SKM-1 treated with dmso at 0.1 percent for 144 hours (cell line): ENCODE measurements around the gene STEAP4.

Experiments used
- DNase-seq: peaks from one replicate; lab custom pipeline; 2025; ENCODE audit not compliant: unreplicated experiment; lab: John Stamatoyannopoulos, UW

STEAP4 gene

DNA sequence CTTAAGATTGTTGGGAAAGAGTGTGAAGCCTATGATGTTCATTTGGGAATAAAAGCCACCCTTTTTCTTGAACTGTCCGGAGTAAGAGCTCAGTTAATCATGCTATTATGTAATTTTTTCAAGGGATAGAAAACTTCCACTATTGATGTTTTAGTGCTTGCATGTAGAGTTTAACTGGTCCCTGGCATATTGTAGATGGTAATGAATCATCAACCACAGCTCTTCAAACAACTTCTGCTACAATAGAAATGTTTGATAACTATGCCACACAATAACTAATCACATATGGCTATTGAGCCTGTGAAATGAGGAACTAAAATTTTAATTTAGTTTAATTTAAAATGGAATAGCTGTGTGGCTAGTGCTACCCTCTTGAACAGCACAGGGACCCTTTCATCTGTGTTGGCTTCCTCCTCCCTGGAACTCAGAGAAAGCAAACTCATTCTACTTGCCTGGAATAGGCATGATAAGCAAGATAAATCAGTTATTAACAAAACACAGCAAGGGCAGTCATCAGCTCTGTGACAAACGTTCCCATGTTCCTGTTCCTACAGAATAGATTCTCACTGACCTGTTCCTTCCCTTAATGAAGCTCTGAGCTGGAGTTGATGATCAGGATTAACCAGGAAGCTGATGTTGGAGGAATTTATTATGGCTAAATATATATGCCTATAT, 82.0 kb downstream of the STEAP4 start:
- no peak for DNase-seq

DNA sequence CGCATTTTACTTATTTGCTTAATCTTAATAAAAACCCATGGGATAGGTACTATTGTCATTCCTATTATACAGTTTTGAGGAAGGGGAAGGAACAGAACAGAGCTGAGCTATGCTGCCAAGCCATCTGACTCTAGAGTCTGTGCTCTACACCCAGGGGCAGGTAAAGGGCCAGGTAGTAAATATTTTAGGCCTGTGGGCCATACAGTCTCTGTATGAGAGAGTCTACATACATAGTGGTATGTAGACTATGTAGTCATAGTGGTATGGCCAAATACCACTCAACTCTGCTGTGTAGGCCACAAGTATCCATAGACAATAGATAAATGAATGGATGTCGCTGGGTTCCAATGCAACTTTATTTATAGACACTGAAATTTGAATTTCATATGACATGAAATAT, 83.4 kb downstream of the STEAP4 start:
- no peak for DNase-seq
